B cell (primary cell): ENCODE data around the gene DOHH.

Source experiments
- CTCF ChIP-seq: fragments of 200-600 bp; IDR thresholded peaks from one replicate; pipeline ENCODE4 v1.8.0; 2022; ENCODE audit warnings: antibody characterized with exemption, mild to moderate bottlenecking
- EZH2 ChIP-seq: IDR thresholded peaks from 2 replicates; pipeline ENCODE4 v1.6.1; 2012; ENCODE audit warnings: borderline replicate concordance, low read depth, mild to moderate bottlenecking, moderate library complexity, low read length; ENCODE audit not compliant: insufficient read depth, poor library complexity, severe bottlenecking

GRCh38 chr19:3465552-3465951 lies 34.9 kb downstream of the DOHH start:
- TF ChIP-seq EZH2 (no peak), CTCF (no peak)
